Left lung (tissue), 10 donors: Measurements from ENCODE around the gene ELK3. TPM values are rescaled to one million over a fixed set of nuclear protein-coding genes. Genes with fewer than 3 reads are reported as not detected.

Experiments used
- ATAC-seq: fragments of 200-7000 bp; cut with Tn5 transposase; one replicate; pipeline ENCODE4 v1.9.1; 2020; ENCODE audit warnings: moderate library complexity
- DNase-seq, 4 donors: peaks; one replicate each; pipeline ENCODE4 v3.0.0-alpha.2; 2013 to 2020
- H3K27ac ChIP-seq, 2 donors: fragments of 200-600 bp; sonication (generic) in 1 of 2; one replicate each; pipeline versions ENCODE4 v1.5.0 to v1.8.0; 2020 to 2021
- H3K27me3 ChIP-seq, 2 donors: fragments of 200-600 bp; sonication (generic) in 1 of 2; one replicate each; pipeline versions ENCODE4 v1.5.0 to v1.8.0; 2020 to 2021
- H3K36me3 ChIP-seq, 2 donors: fragments of 200-600 bp; sonication (generic) in 1 of 2; one replicate each; pipeline versions ENCODE4 v1.5.0 to v1.8.0; 2020 to 2021
- H3K4me1 ChIP-seq, 2 donors: fragments of 200-600 bp; one replicate each; pipeline ENCODE4 v1.8.0; 2021
- H3K4me3 ChIP-seq, 2 donors: fragments of 200-600 bp; sonication (generic) in 1 of 2; one replicate each; pipeline versions ENCODE4 v1.5.0 to v1.8.0; 2020 to 2021; ENCODE audit warnings: mild to moderate bottlenecking in 1 of 2
- H3K9me3 ChIP-seq, 2 donors: fragments of 200-600 bp; sonication (generic) in 1 of 2; one replicate each; pipeline versions ENCODE4 v1.5.0 to v1.8.0; 2020 to 2021
- intact Hi-C, 2 donors: fragments of 100-400 bp; cut with DNase I; formaldehyde crosslinking; loops; one replicate each; pipeline versions ENCODE4 v1.11.2 to v1.14.2; 2022
- polyA plus RNA-seq, 6 donors: library from polyadenylated mRNA; unstranded; fragments of 120-200 nt; gene quantifications; one replicate each; pipeline ENCODE4 v1.2.1, GENCODE V29; 2013; ENCODE audit not compliant: insufficient read length in 6 of 6
- total RNA-seq, 2 donors: library from RNA; stranded (reverse); fragmentation: NEBNext Ultra II Directional; extraction: Animal tissue kit (Norgen Biotek cat#: 25700); gene quantifications; one replicate each; pipeline ENCODE4 v1.2.1, GENCODE V29; 2021
- TF ChIP-seq, protein P1 (sequence below), 2 donors: fragments of 200-600 bp; sonication (generic) in 1 of 2; IDR thresholded peaks; one replicate each; pipeline versions ENCODE4 v1.5.0 to v1.8.0; 2021; ENCODE audit warnings: antibody characterized with exemption in 2 of 2
- donor health status: DM: no; HTN: yes; CAD: no.
- donor health status: DM: no; HTN: no; CAD: no.

ELK3 gene
- total and polyA plus RNA-seq, 8 donors, result 39.1 to 91.7 (median 80.0) TPM

GRCh38 chr12:96192926-96193573 is 1.1 kb upstream of the ELK3 start:
- H3K4me3 ChIP-seq, result no peak overlapping the region
- TF ChIP-seq, protein P1, sequence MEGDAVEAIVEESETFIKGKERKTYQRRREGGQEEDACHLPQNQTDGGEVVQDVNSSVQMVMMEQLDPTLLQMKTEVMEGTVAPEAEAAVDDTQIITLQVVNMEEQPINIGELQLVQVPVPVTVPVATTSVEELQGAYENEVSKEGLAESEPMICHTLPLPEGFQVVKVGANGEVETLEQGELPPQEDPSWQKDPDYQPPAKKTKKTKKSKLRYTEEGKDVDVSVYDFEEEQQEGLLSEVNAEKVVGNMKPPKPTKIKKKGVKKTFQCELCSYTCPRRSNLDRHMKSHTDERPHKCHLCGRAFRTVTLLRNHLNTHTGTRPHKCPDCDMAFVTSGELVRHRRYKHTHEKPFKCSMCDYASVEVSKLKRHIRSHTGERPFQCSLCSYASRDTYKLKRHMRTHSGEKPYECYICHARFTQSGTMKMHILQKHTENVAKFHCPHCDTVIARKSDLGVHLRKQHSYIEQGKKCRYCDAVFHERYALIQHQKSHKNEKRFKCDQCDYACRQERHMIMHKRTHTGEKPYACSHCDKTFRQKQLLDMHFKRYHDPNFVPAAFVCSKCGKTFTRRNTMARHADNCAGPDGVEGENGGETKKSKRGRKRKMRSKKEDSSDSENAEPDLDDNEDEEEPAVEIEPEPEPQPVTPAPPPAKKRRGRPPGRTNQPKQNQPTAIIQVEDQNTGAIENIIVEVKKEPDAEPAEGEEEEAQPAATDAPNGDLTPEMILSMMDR (IDR thresholded peaks at IDR 0.05), result no peak
- intact Hi-C loops, result no loop called here
- peak overlapping the region in 1 of 2 donors; percentile 83 for H3K27ac ChIP-seq
- no peaks in the 10 kb centered on the region for H3K27me3 ChIP-seq
- H3K4me1 ChIP-seq, result peaks cover 9 to 26% of the 10 kb centered on the region in 2 donors
- DNase-seq (no peak), ATAC-seq (no peak)
- no peaks in the 10 kb centered on the region for H3K9me3 ChIP-seq
- H3K36me3 ChIP-seq, result no peaks in the 10 kb centered on the region

- H3K27ac ChIP-seq, result peak overlapping the region; percentile 72 to 92
Measured at GRCh38 chr12:96194576-96194889, 358 bp downstream of the ELK3 start.

DNA sequence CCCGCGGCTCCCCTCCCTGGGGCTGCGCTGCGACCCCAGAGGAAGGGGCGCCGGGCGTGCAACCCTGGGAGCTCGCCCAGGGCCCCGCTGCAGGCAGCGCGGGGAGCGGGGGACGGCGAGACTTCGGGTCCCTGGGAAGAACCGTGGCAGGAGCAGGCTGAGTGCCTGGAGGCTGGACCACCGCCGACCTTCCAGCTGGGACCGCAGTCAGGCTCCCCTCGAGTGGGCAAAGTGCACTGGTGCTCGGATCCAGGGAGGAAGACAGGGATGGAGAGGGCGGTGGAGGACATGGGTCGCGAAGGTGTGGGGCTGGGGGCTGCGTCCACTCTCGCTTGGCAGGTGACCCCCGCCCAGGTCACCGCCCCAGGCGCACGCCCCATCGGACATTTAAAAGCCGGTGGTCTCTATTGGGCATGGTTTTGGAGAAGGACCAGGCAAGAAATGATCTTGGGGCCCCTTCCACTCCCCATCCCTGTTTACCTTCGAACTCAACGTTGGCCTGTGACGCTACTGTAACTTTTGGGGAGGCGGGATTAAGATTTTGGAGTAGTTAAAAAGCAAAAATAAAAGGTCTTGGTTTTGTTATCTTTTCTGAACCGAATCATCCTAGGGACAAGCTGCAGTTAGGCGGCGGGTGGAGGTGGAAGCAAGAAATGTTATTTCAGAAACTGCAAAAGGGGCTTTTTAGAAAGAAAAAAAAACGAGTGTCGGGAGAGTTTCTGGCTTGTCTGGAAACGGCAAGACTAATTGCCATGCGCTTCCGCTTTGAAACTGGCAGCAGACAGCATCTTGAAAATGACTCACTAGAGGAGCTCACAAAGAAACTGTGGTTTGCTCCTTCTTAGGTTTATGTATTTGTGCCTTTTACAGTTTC is 1.0 kb downstream of the ELK3 start:
- peak overlapping the region; percentile 91 to 92 for H3K27ac ChIP-seq

More at GRCh38 chr12:96194576-96194889, 358 bp downstream of the ELK3 start:
- Histone ChIP-seq H3K9me3 (no peaks in the 10 kb centered on the region), H3K4me1 (peaks cover 19 to 41% of the 10 kb centered on the region in 2 donors), H3K36me3 (no peaks in the 10 kb centered on the region), H3K27me3 (no peaks in the 10 kb centered on the region), H3K4me3 (peak overlapping the region; percentile 61 to 84)
- ATAC-seq (no peak), DNase-seq (no peak)
- TF ChIP-seq, protein P1 (IDR thresholded peaks at IDR 0.05), result no peak
- intact Hi-C loops, result no loop called here

GRCh38 chr12:96195845-96196451 is 1.8 kb downstream of the ELK3 start:
- Histone ChIP-seq H3K4me1 (peaks cover 19 to 49% of the 10 kb centered on the region in 2 donors), H3K9me3 (no peaks in the 10 kb centered on the region), H3K36me3 (no peaks in the 10 kb centered on the region), H3K27ac (peak overlapping the region; percentile 91 to 92), H3K27me3 (no peaks in the 10 kb centered on the region), H3K4me3 (peak overlapping the region; percentile 84 to 91)
- DNase-seq (peak in 1 of 4 donors; percentile 54), ATAC-seq (peak; percentile 24)
- intact Hi-C loops, result no loop called here
- TF ChIP-seq, protein P1 (IDR thresholded peaks at IDR 0.05), result no peak

More for the DNA sequence above, 1.0 kb downstream of the ELK3 start:
- no peaks in the 10 kb centered on the region for H3K9me3 ChIP-seq
- H3K36me3 ChIP-seq, result no peaks in the 10 kb centered on the region
- H3K4me1 ChIP-seq, result peaks cover 19 to 45% of the 10 kb centered on the region in 2 donors
- intact Hi-C loops, result no loop called here
- ATAC-seq (peak; percentile 70), DNase-seq (peak in 2 of 4 donors; percentile 72 to 77)
- H3K4me3 ChIP-seq, result peak overlapping the region; percentile 84 to 91
- H3K27me3 ChIP-seq, result no peaks in the 10 kb centered on the region
- TF ChIP-seq, protein P1 (IDR thresholded peaks at IDR 0.05), result no peak

DNA sequence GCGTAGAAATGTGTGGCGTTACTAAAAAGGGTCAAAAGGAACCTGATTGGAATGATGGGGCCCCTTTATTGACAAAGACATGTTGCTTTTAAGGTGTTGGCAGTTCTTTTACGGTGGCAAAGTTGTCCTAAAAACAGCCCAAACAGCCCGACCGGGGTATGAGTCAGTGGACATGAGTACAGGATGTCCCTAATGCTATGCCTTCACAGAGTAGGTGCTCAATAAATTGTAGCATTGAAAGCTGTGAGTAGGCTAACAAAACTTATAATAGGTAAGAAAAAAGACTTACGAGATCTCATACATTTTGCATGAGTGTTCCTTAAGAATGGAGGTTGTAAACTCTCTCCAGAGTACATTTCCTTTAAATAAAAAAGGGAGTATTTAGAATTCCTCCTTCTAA is 2.6 kb downstream of the ELK3 start:
- intact Hi-C loops, result no loop called here
- peak overlapping the region; percentile 91 to 92 for H3K27ac ChIP-seq

More for the DNA sequence above, 2.6 kb downstream of the ELK3 start:
- Histone ChIP-seq H3K36me3 (no peaks in the 10 kb centered on the region), H3K4me3 (peak overlapping the region; percentile 84 to 91), H3K27me3 (no peaks in the 10 kb centered on the region), H3K9me3 (no peaks in the 10 kb centered on the region), H3K4me1 (peaks cover 19 to 56% of the 10 kb centered on the region in 2 donors)
- DNase-seq, result no peak
- ATAC-seq, result no peak
- TF ChIP-seq, protein P1 (IDR thresholded peaks at IDR 0.05), result no peak
